Fibroblast of pulmonary artery (primary cell): ENCODE measurements around the gene OR5H6.
"Not testable (repeated sequence)": the region's sequence is repeated elsewhere in the genome, so short reads cannot be mapped to it uniquely, and the experiment has no call there.

ENCODE experiments used
- DNase-seq: peaks from one replicate; pipeline ENCODE4 v3.0.0-alpha.2; 2010; ENCODE audit warnings: low read depth
- H3K4me3 ChIP-seq: replicated peaks from 2 replicates; pipeline ENCODE4 v1.5.1; 2011; ENCODE audit warnings: low read depth, mild to moderate bottlenecking, control low read depth, low read length, moderate library complexity
- CTCF ChIP-seq: IDR thresholded peaks from 2 replicates; pipeline ENCODE4 v1.5.1; 2011; ENCODE audit warnings: mild to moderate bottlenecking, control low read depth, low read length, inconsistent platforms; ENCODE audit errors: missing control alignments

Gene OR5H6

GRCh38 chr3:98243843-98244242 lies 20.2 kb upstream of the OR5H6 start:
- H3K4me3 ChIP-seq: no peak overlapping the region
- no peak for TF ChIP-seq CTCF

GRCh38 chr3:98246142-98246541 lies 17.9 kb upstream of the OR5H6 start:
- no peak for DNase-seq
- H3K4me3 ChIP-seq: no peak overlapping the region
- no peak for TF ChIP-seq CTCF

More at GRCh38 chr3:98243843-98244242, 20.2 kb upstream of the OR5H6 start:
- DNase-seq: no peak

GRCh38 chr3:98256026-98256425 lies 8.0 kb upstream of the OR5H6 start:
- DNase-seq, H3K4me3 ChIP-seq: not testable (repeated sequence)

GRCh38 chr3:98259707-98260106 lies 4.3 kb upstream of the OR5H6 start:
- DNase-seq: no peak
- H3K4me3 ChIP-seq: no peak overlapping the region
- no peak for TF ChIP-seq CTCF

GRCh38 chr3:98262046-98262445 lies 2.0 kb upstream of the OR5H6 start:
- no peak overlapping the region for H3K4me3 ChIP-seq
- no peak for DNase-seq
- TF ChIP-seq CTCF: no peak

- DNase-seq: no peak
- TF ChIP-seq CTCF: no peak
- no peak overlapping the region for H3K4me3 ChIP-seq
Observed at GRCh38 chr3:98269846-98270245, 5.8 kb downstream of the OR5H6 start.

- H3K4me3 ChIP-seq: no peak overlapping the region
- no peak for DNase-seq
- no peak for TF ChIP-seq CTCF
Observed at GRCh38 chr3:98272126-98272525, 8.1 kb downstream of the OR5H6 start.

GRCh38 chr3:98274914-98275313 lies 10.9 kb downstream of the OR5H6 start:
- no peak overlapping the region for H3K4me3 ChIP-seq
- DNase-seq: no peak
- no peak for TF ChIP-seq CTCF
